PC-3 (cell line): ENCODE measurements around the gene PLK1.

Source experiments
- EZH2 ChIP-seq: fragments of 300-600 bp; sonication (generic); IDR thresholded peaks from one replicate; pipeline ENCODE4 v1.6.1; 2017; ENCODE audit warnings: antibody characterized with exemption, mild to moderate bottlenecking, low read length; ENCODE audit not compliant: unreplicated experiment
- TF ChIP-seq, protein P1 (sequence below): fragments of 300-600 bp; sonication (generic); conservative IDR thresholded peaks from 2 replicates; pipeline ENCODE4 v1.5.1; 2017; ENCODE audit warnings: antibody characterized with exemption, low read depth, mild to moderate bottlenecking, low read length

DNA sequence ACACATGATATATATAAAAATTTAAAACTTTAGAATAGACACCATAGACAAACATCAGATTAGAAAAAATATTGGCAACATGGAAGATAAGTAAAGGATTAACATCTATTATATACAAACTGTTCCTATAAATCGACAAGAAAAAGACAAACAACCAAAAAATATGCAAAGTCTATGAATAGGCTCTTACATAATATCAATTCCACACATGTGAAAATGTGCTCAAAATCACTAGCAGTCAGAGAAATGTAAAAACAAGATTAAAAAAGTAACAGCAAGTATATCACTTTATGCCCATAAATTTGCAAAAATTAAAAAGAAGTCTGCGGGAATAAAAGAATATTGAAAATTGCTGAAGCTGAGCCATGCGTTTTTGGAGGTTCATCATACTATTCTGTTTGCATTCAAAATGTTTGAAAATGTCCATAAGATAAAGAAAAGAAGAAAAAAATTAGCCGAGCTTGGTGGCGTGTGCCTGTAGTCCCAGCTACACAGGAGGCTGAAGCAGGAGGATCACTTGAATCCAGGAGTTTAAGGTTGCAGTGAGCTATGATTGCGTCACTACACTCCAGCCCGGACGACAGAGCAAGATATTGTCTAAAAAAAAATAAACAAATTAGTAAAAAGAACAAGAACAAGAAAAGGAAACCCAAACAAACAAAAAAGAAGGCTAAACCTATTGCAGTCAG lies 45.6 kb downstream of the PLK1 start:
- TF ChIP-seq, protein P1, sequence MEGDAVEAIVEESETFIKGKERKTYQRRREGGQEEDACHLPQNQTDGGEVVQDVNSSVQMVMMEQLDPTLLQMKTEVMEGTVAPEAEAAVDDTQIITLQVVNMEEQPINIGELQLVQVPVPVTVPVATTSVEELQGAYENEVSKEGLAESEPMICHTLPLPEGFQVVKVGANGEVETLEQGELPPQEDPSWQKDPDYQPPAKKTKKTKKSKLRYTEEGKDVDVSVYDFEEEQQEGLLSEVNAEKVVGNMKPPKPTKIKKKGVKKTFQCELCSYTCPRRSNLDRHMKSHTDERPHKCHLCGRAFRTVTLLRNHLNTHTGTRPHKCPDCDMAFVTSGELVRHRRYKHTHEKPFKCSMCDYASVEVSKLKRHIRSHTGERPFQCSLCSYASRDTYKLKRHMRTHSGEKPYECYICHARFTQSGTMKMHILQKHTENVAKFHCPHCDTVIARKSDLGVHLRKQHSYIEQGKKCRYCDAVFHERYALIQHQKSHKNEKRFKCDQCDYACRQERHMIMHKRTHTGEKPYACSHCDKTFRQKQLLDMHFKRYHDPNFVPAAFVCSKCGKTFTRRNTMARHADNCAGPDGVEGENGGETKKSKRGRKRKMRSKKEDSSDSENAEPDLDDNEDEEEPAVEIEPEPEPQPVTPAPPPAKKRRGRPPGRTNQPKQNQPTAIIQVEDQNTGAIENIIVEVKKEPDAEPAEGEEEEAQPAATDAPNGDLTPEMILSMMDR, result no peak
- TF ChIP-seq EZH2, result no peak
